HG02981 (cell line): ENCODE data around the gene PRKCSH.

ENCODE experiments used
- ATAC-seq: cut with Tn5 transposase; IDR thresholded peaks from one replicate; pipeline ENCODE4 v1.9.1; 2021; ENCODE audit warnings: mild to moderate bottlenecking, moderate library complexity; ENCODE audit not compliant: unreplicated experiment

Gene PRKCSH

DNA sequence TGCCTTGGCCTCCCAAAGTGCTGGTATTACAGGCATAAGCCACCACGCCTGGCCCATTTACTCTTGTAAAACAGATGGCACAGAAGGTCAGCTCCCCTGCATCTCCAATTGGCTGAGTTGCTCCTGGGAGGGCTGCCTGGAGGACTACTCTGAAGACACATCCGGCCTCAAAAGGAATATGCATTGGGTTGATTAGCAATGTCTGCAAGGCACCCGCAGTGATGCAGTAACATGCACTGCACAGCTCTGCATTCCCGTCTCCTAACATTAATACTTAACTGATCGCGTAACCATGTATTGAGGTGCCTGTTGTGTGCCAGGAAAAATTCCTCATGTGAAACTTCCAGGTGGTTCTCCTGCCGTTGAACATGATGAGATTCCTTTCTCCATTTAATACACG, 40.4 kb downstream of the PRKCSH start:
- ATAC-seq, result no peak

DNA sequence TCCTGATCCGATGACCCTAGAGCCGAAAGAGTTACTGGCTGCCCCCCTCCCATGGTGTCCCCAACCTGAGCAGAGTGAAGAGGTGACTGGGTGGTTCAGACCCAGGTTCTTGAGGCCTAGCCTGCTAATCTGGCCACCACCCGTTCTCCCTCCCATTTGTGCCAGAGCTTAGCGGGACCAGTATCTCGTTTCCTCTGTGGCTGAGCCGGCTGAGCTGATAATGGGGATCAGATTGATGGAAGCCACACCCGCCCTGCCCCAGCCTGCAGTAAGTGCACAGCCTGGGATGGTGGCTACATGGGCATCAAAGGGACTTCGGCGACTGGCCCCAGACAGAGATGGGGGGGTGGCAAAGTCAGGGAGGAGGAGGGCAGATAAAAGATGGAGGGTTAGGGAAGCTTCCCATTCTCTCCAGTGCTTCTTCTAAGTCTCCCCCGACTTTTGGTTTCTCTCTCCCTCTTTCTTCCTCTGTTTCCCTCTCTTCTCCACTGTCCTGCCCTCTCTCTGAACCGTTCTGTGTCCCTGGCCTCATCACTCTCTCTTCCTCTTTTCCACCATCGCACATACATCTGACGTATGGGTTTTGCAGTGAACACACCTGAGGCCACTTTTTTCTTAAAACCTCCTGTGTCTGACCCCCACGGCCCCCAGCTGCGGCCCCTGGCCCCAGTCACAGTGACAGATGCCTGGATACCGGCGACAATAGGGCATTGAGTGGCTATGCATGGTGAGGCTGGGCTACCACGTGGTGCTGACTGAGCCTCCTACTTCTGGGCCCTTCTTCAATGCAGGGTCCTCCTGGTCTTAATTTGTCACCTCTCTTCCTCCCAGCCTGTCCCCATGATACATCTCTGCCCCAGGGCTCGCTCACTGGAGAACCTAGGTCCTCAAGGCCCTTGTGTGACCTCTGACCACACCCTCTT, 43.0 kb downstream of the PRKCSH start:
- no peak for ATAC-seq

DNA sequence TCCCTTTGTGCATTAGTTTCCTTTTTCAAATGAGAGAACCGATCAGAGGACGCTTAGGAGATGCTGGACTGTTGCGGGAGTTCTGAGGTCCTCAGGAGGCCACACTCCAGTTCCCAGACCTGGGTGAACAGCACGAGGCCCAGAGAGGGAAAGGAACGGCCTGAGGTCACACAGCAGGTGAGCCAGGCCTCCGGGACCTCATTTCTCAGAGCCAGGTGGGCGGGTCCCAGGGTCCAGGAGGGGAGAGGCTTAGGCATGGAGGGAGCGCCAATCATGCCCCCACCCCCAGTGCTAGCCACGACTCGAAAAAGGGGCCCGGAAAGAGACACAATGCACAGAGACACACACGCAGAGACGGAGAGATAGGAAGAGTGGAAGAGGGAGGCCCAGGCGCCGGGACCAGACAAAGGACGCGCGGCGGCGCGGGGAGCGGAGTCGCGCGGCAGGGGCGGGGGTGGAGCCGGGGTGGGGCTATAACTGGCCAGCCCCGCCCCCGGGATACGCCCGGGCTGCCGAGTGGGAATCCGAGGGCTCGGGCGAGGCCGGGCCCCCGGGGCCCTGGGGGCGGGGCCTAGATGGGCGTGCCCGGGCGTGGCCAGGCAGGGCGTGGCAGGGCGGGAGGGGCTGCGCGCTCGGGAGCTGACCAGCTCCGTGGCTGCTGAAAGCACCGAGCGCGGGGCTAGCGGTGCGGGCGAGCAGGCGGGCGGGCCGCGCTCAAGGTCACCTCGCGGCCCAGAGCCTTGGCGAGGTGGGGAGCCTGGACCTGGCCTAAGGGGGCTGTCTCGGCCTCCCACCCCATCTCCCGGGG, 43.9 kb downstream of the PRKCSH start:
- no peak for ATAC-seq

DNA sequence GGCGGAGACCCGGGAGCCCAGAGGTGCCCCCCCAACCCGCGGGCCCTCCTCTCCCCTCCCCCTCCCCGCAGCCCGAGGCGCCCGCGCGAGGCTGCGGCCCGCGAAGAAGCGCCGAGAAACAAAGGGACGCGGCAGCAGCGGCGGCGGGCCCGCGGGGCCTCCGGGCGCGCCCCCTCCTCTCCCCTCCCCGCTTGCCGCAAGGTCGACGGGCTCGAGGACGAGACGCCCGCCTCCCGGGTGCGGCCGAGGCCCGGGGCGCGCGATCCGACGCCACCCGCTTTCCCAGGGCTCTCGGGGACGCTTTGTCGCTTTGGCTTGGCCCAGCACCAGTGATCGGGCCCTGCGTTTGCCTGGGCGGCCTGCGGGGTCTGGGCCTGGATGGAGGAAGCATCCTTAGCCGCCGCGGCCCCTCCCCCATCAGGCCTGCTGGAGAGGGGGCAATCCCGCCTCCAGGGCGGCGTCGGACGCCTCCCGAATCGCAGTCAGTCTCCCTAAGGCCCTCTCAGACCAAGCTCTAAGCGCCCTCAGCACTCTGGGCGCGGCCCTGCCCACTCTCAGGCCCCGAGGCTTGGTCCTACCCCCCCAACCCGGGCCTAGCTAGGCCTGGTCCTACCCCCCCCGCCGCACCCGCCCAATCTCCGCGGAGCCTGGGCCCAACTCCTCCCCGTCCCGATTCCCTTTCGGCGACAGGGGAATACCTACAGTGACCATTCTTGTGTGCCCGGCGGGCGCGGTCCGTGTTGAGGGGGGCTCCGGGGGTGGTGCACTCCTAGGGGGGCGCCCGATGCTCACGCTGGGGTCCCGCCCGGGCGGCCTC, 44.7 kb downstream of the PRKCSH start:
- ATAC-seq, result no peak

DNA sequence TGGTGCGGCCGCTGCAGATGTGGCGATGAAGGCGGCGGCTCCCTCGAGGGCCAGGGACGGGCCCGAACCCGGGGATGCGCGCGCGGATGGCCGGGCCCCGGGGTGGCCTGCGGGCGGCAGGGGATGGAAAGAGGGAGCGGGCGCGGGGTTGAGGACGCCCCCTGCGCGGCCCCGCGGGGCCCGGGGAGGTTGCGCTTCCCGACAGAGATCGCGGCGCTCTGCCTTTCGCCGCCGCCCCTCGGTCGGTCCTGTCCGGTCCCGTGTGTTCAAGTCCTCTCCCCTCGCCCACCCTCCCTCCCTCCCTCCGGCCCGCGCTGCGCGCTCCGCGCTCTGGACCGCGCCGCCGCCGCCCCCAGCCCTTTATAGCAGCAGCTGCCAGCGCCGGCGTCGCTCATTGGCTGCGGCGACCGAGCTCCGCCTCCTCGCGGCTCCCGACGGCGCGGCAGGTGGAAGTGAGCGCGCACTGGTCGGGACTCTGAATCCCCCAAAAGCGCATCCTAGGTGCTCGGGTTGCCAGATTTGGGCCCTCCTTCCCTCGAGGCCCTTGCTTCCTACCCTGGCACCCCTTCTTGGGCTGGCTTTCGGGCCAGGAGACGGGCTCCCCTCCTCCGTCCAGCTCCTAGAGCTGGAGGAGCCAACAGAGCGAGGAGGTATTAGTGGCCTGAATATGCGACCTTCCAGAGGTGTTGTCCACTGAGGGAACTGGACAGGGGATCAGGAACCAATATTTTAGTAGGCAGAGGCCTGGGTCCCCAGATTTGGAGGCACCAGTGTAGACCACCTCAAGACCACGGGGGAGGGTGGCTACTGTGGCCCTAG, 45.5 kb downstream of the PRKCSH start, which contains the start of gene ELAVL3:
Gene ELAVL3, minus strand, starts transcription at position 332 of the 819 bp plus-strand sequence. CDS start 438 bp downstream, outside the sequence.
- no peak for ATAC-seq

DNA sequence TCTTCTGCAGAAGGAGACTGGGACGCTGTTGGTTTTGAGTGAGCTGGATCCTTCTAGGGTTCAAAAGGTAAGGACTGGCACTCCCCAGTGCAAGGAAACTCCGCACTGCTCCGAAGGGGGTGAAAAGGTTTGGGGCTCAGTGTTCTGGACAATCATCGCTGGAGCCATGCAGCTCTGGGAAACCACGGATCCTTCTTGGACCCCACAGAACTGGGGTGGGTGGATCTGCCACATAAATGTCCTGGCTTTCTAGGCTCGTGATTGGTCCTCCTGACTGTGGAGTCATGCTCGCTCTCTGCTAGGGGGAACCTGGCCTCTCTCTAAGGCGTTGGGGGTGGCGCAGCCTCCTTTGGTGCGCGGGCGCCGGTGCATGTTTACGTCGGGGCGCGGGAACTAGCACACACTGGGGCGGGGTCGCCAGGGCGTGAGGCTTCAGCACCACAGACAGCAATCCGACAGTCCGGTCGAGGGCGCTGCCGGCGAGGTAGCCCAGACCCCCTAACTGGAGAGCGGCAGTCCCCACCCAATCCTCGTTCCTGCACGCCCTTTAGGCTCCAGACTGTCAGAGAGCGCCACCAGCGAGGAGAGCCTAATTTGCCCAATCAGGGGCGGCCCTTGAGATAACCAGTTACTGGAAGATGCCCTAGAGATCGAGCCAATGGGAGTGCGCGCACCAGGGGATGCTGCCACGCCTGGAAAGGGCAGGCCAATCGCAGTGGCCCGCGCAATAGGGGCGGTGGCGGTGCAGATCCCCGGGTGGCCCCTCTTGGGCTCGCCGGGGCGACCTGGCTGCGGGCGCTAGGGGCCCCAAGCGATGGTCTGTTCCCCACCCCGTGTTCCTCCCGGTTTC, 46.3 kb downstream of the PRKCSH start:
- ATAC-seq, result peak; percentile 59

DNA sequence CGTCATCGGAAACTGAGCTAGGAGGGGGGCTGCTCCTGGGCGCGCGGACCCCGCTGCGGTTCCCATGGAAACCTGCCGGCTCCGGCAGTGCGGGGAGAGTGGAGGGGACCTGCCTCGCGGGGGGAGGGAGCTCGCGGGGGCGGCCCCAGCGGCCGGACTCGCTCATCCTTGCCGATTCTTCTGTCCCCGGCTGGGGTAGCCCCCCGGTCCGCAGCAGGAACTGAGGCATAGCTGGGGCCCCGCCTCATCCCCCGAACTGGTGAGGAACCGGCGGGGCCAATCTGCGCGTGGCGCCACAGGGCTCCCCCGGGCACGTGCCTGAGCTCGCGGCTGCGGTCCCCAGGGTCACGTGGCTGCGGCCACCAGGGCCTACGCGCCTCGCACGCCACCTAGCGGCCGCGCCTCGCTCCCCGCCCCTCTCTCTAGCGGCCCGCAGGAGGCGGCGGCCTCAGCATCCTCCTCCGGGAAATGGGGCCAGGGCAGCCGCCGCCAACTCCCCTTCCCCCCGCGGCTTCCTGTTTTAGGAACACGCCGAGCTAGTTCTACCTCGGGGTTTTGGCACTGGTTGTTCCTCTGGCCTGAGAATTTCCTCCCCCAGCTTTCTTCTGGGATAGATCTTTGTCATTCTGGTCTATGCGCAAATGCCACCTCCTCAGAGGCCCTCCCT, 47.1 kb downstream of the PRKCSH start:
- peak; percentile 59 for ATAC-seq

DNA sequence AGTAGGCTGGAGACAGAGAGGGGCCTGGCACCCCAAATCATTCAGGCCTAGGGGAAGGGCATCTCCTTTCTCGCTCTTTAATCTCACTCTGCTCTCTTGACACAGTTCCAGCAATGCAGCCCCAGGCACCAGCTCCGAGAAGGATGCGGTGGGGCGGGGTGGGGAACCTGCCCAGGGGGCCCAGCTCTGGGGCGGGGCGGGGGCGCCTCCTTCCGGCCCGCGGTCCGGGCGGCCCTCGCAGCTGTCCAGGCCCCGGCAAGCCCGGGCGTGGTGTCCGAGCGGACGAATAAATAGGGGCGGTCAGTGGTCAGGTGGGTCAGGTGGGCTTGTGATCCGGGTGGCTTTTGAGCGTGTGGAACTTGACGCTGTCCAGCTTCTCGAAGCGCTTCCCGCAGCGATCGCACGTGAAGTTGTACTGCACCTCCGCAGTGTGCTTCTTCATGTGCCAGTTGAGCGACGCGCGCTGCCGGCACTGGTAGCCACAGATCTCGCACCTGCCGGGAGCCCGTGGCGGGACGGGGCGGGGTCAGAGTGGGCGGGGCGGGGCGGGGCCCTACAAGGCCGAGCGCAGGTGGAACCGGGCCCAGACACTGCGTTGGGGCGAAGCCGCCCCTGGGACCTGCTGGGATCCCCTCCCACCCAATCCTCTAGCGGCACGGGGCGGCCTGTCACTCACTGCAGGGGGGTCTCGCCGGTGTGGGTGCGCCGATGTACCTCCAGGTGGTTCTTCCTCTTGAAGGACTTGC, 48.1 kb downstream of the PRKCSH start:
- no peak for ATAC-seq

DNA sequence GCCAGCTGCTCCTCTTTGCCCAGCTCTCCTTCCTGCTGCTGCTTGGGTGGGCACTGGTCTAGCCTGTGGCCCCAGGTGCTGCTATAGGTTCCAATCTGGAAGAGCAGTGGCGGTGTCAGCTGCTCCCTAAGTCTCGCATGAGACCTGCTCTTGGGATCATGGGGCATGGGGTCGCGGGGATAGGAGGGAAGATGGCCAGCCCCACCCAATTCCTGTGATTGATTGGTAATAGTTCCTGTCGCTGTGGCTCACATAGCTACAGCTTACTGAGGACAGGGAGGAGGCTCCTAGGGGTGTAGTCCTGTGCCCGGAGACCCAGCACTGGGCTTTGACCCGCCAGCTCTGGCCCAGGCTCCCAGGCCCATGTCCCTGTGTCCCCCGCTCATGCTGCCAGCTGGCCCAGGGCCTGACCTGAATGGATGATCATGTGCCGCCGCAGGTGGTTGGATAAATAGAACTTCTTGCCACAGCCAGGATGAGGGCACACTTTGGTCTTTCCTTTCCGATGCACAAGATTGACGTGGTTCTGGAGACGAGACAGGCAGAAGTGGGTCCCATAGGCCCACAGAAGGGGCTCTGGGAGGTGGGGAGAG, 49.9 kb downstream of the PRKCSH start:
- ATAC-seq, result no peak

DNA sequence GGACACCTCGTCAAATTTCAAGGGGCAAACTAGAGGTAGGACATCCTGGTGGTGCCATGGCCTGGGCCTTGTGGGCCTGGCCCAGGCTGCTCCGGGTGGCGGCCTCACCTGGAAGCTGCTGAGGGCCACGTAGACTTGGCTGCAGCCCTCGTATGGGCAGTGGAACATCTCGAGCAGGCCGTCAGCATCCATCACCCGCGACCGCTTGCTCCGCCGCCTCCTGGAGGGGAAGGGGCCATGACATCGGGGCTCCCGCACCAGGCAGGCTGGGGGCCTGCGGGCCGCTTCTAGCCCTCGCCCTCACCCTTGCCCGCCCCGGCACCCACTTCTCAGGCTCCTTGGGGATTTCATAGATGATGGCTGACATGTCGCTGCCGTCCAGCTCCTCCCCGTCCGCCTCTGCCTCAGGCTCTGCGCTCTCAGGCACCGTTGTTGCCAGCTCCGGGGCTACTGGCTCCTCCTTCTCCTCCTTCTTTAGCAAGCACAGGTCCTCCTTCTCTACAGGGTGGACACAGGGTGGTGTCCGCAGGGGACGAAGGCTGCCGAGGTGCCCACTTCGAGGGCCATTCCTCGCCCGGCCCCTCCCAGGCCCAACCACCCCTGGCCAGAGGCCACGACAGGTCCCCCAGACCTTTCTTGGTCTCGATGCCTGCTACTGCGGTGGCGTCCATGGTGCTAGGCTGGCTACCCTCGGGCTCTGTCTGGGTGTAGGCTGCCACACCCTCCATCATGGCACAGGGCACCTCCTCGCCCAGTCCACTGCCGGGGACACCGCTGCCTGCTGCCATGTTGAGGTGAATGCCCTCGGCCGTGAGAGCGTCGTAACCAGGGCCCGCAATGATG, 51.4 kb downstream of the PRKCSH start:
- ATAC-seq, result no peak

DNA sequence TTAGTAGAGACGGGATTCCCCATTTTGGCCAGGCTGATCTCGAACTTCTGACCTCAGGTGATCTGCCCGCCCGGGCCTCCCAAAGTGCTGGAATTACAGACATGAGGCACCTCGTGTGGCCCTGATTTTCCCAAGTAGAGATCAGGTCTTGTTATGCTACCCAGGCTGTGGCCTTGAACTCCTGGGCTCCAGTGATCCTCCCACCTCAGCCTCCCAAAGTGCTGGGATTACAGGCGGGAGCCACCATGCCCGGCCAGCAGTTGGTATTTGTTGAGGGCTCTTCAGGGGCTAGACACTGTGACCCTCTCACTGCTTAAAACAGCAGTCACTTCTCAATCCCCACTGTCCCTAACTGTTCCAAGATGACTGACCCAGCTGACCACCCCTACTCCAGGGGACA, 53.9 kb downstream of the PRKCSH start:
- no peak for ATAC-seq

DNA sequence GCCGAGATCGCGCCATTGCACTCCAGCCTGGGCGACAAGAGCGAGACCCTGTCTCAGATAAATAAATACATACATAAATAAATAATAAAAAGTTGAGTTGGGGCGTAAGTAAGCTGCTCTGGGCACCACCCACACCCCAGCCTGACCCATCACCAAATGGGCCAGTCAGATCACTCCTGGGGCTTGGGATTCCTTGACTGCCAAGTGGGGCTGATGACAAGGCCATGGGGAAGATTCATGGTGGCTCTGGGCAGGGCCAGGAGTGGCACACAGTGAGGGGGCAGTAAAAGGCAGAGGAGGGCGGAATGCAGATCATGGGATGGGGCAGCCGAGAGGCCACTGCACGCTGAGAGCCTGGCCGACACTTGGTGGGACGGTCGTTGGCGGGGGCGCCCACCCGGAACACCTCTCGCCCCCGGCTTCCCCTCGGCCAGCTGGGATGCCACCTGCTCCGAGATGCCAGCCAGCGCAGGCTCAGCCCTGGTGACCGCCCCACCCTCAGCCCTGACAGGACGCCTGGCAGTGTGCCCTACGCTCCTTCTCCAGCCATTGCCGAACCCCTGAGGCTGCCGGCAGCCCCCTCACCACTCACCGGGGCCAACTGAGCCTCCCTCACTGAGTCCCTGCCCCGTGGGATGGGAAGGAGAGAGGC, 59.3 kb downstream of the PRKCSH start:
- no peak for ATAC-seq

DNA sequence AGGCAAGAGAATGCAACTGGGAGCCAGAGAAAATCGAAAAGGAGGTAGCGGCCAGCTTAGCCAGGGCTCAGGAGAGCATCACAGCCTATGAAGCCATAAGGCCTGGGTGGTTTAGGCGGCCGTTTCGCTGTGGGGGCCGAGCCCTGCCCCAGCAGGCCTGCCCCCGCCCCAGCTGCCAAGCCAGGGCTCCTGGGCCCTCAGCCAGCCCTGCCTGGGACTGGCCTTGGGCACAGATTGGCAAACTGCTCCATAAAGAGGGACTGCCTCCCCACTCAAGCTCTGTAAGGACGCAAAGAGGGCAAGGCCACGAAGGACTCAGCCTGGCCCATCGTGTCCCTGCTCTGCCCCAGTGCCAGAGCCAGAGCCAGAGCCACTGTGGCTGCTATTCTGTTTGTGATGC, 60.0 kb downstream of the PRKCSH start:
- no peak for ATAC-seq

DNA sequence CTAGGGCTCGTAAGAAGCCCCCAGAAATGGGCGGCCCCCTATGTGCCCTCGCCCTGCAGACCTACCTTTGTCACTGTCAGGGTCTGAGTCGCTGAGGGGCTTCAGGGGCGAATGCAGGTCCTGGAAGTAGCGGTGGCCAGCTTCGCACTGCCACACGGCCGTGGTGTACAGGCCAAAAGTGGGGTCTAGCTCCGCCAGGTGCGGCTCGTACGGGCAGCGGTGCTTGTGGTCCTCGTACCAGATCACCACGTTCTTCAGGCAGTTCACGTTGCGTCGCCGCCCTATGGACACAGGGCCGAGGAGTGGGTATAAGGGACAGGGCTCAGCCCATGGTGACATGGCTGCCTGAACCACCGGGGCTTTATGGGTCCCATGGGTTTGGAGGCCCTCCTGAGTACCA, 60.5 kb downstream of the PRKCSH start:
- no peak for ATAC-seq

DNA sequence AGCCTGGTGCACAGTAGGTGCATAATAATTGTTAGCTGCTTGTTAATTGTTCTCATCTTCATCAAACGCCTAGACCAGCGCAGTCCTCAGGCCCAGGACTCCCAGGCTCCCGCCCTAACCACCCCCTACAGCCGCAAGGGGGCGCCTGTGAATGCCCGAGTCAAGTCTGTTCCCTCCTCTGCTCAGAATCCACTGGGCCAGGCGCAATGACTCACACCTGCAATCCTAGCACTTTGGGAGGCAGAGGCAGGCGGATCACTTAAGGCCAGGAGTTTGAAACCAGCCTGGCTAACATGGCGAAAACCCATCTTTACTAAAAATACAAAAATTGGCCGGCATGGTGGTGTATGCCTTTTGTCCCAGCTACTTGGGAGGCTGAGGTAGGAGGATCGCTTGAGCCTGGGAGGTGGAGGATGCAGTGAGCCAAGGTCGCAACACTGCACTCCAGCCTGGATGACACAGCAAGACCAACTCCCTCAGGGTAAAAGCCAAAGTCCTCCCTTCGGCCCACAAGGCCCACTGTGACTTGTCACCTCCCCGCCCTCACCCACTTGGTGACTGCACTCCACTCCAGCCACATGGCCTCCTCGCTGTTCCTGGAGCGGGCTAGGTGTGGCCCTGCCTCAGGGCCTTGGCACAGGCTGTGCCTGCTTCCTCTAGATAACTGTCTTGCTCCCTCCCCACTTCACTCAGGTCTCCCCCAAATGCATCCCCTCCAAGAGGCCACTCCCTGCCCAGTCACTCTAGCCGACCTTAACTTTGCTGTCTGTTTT, 61.1 kb downstream of the PRKCSH start:
- ATAC-seq, result no peak
